ENCODE results near the gene NEMP1. TPM values are rescaled to one million over a fixed set of nuclear protein-coding genes. Genes with fewer than 3 reads are reported as not detected.
A peak's percentile ranks its signal among the peaks of the same experiment; 100 is the strongest.

Gene NEMP1
- total and polyA plus RNA-seq, 7 donors = 1.3 to 3.2 (median 2.4) TPM

DNA sequence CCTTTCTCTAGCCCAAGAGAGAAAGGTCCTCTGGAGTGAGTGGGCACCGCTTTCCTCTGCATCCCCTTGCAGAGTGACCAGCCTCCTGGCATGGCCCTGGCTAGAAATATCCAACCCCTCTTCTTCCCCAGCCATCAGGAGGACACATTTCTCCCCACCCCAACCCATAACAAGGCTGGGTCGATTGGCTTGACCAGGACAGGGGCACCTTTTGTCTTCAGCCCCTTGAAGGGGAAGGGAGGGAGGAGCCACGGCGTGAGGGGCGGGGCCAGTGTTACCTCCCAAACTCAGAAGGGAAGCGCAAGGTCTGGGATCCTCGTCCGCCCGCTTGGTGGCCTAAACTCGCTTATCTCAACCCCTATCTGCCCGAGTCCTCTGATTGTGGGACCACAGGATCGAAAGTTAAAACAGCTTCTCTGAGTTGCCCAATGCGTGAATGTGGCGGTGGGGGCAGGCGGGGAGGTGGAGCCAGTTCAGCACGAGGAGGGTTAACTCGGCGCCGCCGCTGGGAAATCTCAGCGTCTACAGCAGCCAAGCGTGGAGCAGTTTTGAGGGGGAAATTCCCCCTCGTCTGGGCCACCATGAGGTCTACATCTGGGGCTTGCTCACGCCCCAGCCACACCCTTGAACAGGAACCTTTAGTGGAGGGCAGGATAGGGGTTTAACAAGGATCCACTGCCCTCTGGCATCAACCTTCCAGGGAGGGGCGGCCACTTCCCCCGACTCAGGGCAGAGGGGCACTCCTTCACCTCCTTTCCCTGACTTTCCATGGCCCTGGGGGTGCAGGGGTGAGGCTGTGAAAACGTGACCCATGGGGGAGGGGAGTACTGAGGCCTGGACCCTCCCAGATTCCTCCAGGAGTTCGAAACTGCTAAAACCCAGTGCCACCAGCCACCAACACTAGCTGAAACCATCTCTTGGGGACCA is 31.8 kb upstream of the NEMP1 start:
- intact Hi-C loops (cut with DNase I) = loop anchor here in 1 of 2 donors (5.0 kb wide), 1 partner anchor 103 kb away; the partner anchor contains the start of gene ZBTB39
- ATAC-seq = peak in 2 of 4 donors; percentile 3 to 23

GRCh38 chr12:57109207-57110103 is 30.9 kb upstream of the NEMP1 start:
- no peaks in the 10 kb centered on the region for H3K9me3 ChIP-seq
- DNase-seq = no peak
- H3K4me1 ChIP-seq = peaks cover 11% of the 10 kb centered on the region
- peak overlapping the region; percentile 72 for H3K4me3 ChIP-seq
- intact Hi-C loops (cut with DNase I) = loop anchor here in 1 of 2 donors (5.0 kb wide), 1 partner anchor 102 kb away; the partner anchor contains the start of gene ZBTB39
- no peaks in the 10 kb centered on the region for H3K27me3 ChIP-seq (ENCODE audit: insufficient read depth in 3 of 3, low read length in 2 of 3)
- peaks cover 0 to 11% of the 10 kb centered on the region in 2 donors for H3K36me3 ChIP-seq (ENCODE audit: insufficient read depth in 1 of 2, low read depth in 1 of 2)
- whole genome bisulfite sequencing, 3 donors = 60 to 64% (median 62%) methylated on average over 7 of the region's 7 CpGs
- peak overlapping the region; percentile 88 for H3K27ac ChIP-seq
- TF ChIP-seq, protein P1, sequence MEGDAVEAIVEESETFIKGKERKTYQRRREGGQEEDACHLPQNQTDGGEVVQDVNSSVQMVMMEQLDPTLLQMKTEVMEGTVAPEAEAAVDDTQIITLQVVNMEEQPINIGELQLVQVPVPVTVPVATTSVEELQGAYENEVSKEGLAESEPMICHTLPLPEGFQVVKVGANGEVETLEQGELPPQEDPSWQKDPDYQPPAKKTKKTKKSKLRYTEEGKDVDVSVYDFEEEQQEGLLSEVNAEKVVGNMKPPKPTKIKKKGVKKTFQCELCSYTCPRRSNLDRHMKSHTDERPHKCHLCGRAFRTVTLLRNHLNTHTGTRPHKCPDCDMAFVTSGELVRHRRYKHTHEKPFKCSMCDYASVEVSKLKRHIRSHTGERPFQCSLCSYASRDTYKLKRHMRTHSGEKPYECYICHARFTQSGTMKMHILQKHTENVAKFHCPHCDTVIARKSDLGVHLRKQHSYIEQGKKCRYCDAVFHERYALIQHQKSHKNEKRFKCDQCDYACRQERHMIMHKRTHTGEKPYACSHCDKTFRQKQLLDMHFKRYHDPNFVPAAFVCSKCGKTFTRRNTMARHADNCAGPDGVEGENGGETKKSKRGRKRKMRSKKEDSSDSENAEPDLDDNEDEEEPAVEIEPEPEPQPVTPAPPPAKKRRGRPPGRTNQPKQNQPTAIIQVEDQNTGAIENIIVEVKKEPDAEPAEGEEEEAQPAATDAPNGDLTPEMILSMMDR (IDR thresholded peaks at IDR 0.05) = no peak
- ATAC-seq = no peak

More for the DNA sequence above, 31.8 kb upstream of the NEMP1 start:
- TF ChIP-seq, protein P1 (IDR thresholded peaks at IDR 0.05) = no peak
- Histone ChIP-seq H3K4me3 (peak overlapping the region; percentile 72), H3K27me3 (ENCODE audit: insufficient read depth in 3 of 3, low read length in 2 of 3) (no peaks in the 10 kb centered on the region), H3K4me1 (peaks cover 11% of the 10 kb centered on the region), H3K27ac (peak overlapping the region; percentile 88), H3K9me3 (no peaks in the 10 kb centered on the region), H3K36me3 (ENCODE audit: insufficient read depth in 1 of 2, low read depth in 1 of 2) (peaks cover 0 to 8% of the 10 kb centered on the region in 2 donors)
- 9 to 21% (median 16%) methylated on average over 28 of the region's 28 CpGs for WGBS, 3 donors
- DNase-seq = peak; percentile 59 to 77

GRCh38 chr12:57107456-57108155 is 29.0 kb upstream of the NEMP1 start:
- DNase-seq = peak in 1 of 2 donors; percentile 30

More at GRCh38 chr12:57107456-57108155, 29.0 kb upstream of the NEMP1 start:
- H3K4me1 ChIP-seq = peaks cover 8% of the 10 kb centered on the region
- no peaks in the 10 kb centered on the region for H3K27me3 ChIP-seq (ENCODE audit: insufficient read depth in 3 of 3, low read length in 2 of 3)
- no peak overlapping the region for H3K27ac ChIP-seq
- H3K36me3 ChIP-seq (ENCODE audit: insufficient read depth in 1 of 2, low read depth in 1 of 2) = peaks cover 0 to 11% of the 10 kb centered on the region in 2 donors
- ATAC-seq = no peak
- intact Hi-C loops (cut with DNase I) = no loop called here
- TF ChIP-seq, protein P1 (IDR thresholded peaks at IDR 0.05) = no peak
- no peak overlapping the region for H3K4me3 ChIP-seq
- no peaks in the 10 kb centered on the region for H3K9me3 ChIP-seq
- WGBS, 3 donors = 74 to 78% (median 75%) methylated on average over 7 of the region's 7 CpGs
